HL-60 (cell line): ENCODE data around the gene LRRC72.
A peak's percentile ranks its signal among the peaks of the same experiment; 100 is the strongest.

Experiments used
- DNase-seq, 2 experiments: peaks; one replicate each; pipeline ENCODE4 v3.0.0-alpha.2; 2010 to 2020; ENCODE audit warnings: low read depth in 1 of 2, low spot score in 1 of 2
- H3K27ac ChIP-seq: fragments of 250-450 bp; sonication (Bioruptor Pico); replicated peaks from 2 replicates; pipeline ENCODE4 v1.5.1; 2020; ENCODE audit warnings: mild to moderate bottlenecking, moderate library complexity
- H3K27me3 ChIP-seq: fragments of 250-450 bp; sonication (Bioruptor Pico); 2 replicates; pipeline ENCODE4 v1.5.1; 2021; ENCODE audit warnings: mild to moderate bottlenecking, moderate library complexity; ENCODE audit not compliant: insufficient read depth, poor library complexity, severe bottlenecking
- H3K4me3 ChIP-seq: replicated peaks from 2 replicates; pipeline ENCODE4 v1.5.1; 2011; ENCODE audit warnings: mild to moderate bottlenecking, control low read depth, low read length; ENCODE audit not compliant: insufficient read depth
- CTCF ChIP-seq: IDR thresholded peaks from one replicate; pipeline ENCODE4 v1.5.1; 2011; ENCODE audit warnings: low read length, control low read depth, inconsistent platforms; ENCODE audit not compliant: insufficient read depth
- GABPA ChIP-seq: IDR thresholded peaks from 2 replicates; pipeline ENCODE4 v1.6.1; 2012; ENCODE audit warnings: low read depth
- POLR2AphosphoS5 ChIP-seq: IDR thresholded peaks from 2 replicates; pipeline ENCODE4 v1.6.1; 2012; ENCODE audit warnings: low read depth
- REST ChIP-seq: IDR thresholded peaks from 2 replicates; pipeline ENCODE4 v1.6.1; 2012; ENCODE audit warnings: low read depth; ENCODE audit not compliant: insufficient replicate concordance
- SPI1 ChIP-seq: IDR thresholded peaks from 2 replicates; pipeline ENCODE4 v1.6.1; 2012; ENCODE audit warnings: low read depth, mild to moderate bottlenecking, borderline replicate concordance

Gene LRRC72

DNA sequence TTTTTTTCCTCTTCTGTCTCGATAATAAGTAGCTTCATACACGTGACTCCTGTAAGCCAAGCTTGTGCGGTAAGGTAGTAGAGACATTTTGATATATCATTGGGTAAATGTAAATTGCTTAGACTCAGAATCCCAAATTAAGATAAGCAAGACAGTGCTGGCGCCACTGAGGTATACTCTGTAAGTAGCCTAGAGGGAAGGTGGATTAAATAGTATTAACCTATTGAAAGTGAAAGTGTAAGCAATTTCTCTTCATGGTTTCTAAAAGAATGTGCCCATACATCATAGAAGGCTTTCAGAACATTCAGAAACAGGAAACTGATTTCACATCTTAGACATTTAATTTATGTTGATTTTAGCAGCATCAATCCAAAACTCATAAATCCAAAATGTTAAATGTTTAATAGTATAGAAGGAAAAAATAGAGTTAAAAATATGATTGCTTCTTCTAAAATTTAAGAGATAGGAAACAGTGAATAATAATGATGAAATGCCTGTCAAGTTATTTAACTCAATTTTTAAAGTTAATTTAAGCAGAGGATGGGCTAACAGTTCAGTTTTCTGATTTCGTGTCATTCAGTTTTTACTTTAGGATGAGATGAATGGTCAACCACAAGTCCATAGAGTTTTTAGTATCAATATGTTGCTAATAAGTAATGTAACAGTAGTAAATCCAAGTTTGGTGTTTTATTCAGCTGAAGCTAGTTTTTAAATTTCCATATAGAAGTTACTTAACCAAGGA is 36.8 kb downstream of the LRRC72 start:
- Histone ChIP-seq H3K27me3 (no peaks in the 10 kb centered on the region), H3K27ac (no peak overlapping the region), H3K4me3 (no peak overlapping the region)
- TF ChIP-seq REST (no peak), SPI1 (no peak), POLR2AphosphoS5 (no peak), GABPA (no peak)
- DNase-seq: no peak

- no peak for DNase-seq
- Histone ChIP-seq H3K4me3 (no peak overlapping the region), H3K27me3 (no peaks in the 10 kb centered on the region), H3K27ac (no peak overlapping the region)
- no peak for TF ChIP-seq GABPA
Observed at GRCh38 chr7:16564023-16564380, 37.4 kb downstream of the LRRC72 start.

DNA sequence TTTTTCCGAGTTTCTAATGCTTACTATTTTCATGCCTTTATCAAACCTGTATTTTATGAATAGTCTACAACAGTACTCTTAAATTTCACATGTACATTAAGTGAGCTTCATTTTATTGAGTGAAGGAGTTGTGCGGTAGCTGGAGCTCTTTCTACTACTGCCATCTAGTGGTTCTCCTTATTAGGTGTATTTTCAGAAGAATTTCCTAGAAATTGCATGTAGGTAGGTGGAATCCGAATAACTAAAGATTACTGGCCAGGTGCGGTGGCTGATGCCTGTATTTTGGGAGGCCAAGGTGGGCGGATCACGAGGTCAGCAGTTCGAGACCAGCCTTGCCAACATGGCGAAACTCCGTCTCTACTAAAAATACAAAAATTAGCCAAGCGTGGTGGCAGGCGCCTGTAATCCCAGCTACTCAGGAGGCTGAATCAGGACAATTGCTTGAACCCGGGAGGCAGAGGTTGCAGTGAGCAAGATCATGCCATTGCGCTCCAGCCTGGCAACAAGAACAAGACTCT is 38.3 kb downstream of the LRRC72 start:
- no peak for DNase-seq

More for the DNA sequence above, 38.3 kb downstream of the LRRC72 start:
- TF ChIP-seq REST: no peak
- peak; percentile 55 for TF ChIP-seq CTCF
- no peaks in the 10 kb centered on the region for H3K27me3 ChIP-seq
- H3K4me3 ChIP-seq: no peak overlapping the region
- no peak overlapping the region for H3K27ac ChIP-seq
